ENCODE measurements around the gene CX3CL1. TPM values are rescaled to one million over a fixed set of nuclear protein-coding genes. Genes with fewer than 3 reads are reported as not detected.

CX3CL1 gene
- polyA plus RNA-seq, 12 donors, result 2.8 to 10.4 (median 4.3) TPM; not detected in 1

Other genes starting within 250 kb of the CX3CL1 start
- 10 to 100 TPM in 11 of 12 donors, not detected in 1; 46.4 to 99.6 (median 60.1) TPM for gene PSME3IP1, start 186.5 kb upstream of the CX3CL1 start, polyA plus RNA-seq (ENCODE audit: insufficient read length in 12 of 12)
- gene RSPRY1, start 186.2 kb upstream of the CX3CL1 start, polyA plus RNA-seq (ENCODE audit: insufficient read length in 12 of 12), result 10 to 100 TPM in 11 of 12 donors, not detected in 1; 17.3 to 37.3 (median 27.7) TPM
- 10 to 100 TPM in 11 of 12 donors, not detected in 1; 39.5 to 57.2 (median 51.9) TPM for gene ARL2BP, start 127.2 kb upstream of the CX3CL1 start, polyA plus RNA-seq (ENCODE audit: insufficient read length in 12 of 12)
- 10 to 100 TPM in 1 of 12 donors, 1 to 10 TPM in 8, under 1 TPM in 2, not detected in 1; 0.84 to 31.7 (median 1.2) TPM for gene PLLP, start 87.8 kb upstream of the CX3CL1 start, polyA plus RNA-seq (ENCODE audit: insufficient read length in 12 of 12)
- gene CCL22, start 13.7 kb upstream of the CX3CL1 start, polyA plus RNA-seq (ENCODE audit: insufficient read length in 12 of 12), result under 1 TPM in 9 of 12 donors, not detected in 3; 0.05 to 0.88 (median 0.11) TPM
- under 1 TPM in 1 of 12 donors, not detected in 11; 0.65 TPM for gene CCL17, start 32.3 kb downstream of the CX3CL1 start, polyA plus RNA-seq (ENCODE audit: insufficient read length in 12 of 12)
- gene CIAPIN1, start 74.9 kb downstream of the CX3CL1 start, polyA plus RNA-seq (ENCODE audit: insufficient read length in 12 of 12), result 10 to 100 TPM in 11 of 12 donors, not detected in 1; 46.1 to 72.9 (median 58.4) TPM
- 10 to 100 TPM in 11 of 12 donors, not detected in 1; 55.0 to 81.0 (median 65.5) TPM for gene COQ9, start 75.0 kb downstream of the CX3CL1 start, polyA plus RNA-seq (ENCODE audit: insufficient read length in 12 of 12)
- gene POLR2C, start 90.2 kb downstream of the CX3CL1 start, polyA plus RNA-seq (ENCODE audit: insufficient read length in 12 of 12), result 10 to 100 TPM in 11 of 12 donors, not detected in 1; 24.3 to 51.2 (median 47.1) TPM
- gene DOK4, start 114.0 kb downstream of the CX3CL1 start, polyA plus RNA-seq (ENCODE audit: insufficient read length in 12 of 12), result 10 to 100 TPM in 5 of 12 donors, 1 to 10 TPM in 6, not detected in 1; 6.6 to 33.0 (median 9.5) TPM
- 10 to 100 TPM in 7 of 12 donors, 1 to 10 TPM in 4, not detected in 1; 9.2 to 20.8 (median 11.4) TPM for gene CCDC102A, start 164.1 kb downstream of the CX3CL1 start, polyA plus RNA-seq (ENCODE audit: insufficient read length in 12 of 12)
- gene ADGRG5, start 170.2 kb downstream of the CX3CL1 start, polyA plus RNA-seq (ENCODE audit: insufficient read length in 12 of 12), result 1 to 10 TPM in 9 of 12 donors, under 1 TPM in 2, not detected in 1; 0.70 to 4.3 (median 1.9) TPM